Neuronal stem cell (in vitro differentiated cells): ENCODE data around the gene GRID1.

ENCODE experiments used
- DNase-seq: peaks from one replicate; pipeline ENCODE4 v3.0.0-alpha.2; 2013; ENCODE audit warnings: low spot score
- H2AFZ ChIP-seq: one replicate; pipeline ENCODE4 v1.6.1; 2013; ENCODE audit warnings: mild to moderate bottlenecking, low read length, inconsistent platforms
- H2AK5ac ChIP-seq: 2 replicates; pipeline ENCODE4 v1.6.1; 2013; ENCODE audit warnings: low read depth, mild to moderate bottlenecking, inconsistent platforms, low read length, moderate library complexity, mixed read lengths
- H2BK120ac ChIP-seq: 2 replicates; pipeline ENCODE4 v1.6.1; 2013; ENCODE audit warnings: low read depth, mild to moderate bottlenecking, inconsistent platforms, low read length, moderate library complexity, mixed read lengths
- H2BK12ac ChIP-seq: one replicate; pipeline ENCODE4 v1.6.1; 2013; ENCODE audit warnings: low read length, inconsistent platforms
- H2BK15ac ChIP-seq: 2 replicates; pipeline ENCODE4 v1.6.1; 2013; ENCODE audit warnings: mild to moderate bottlenecking, low read length, inconsistent platforms, mixed read lengths
- H2BK5ac ChIP-seq: one replicate; pipeline ENCODE4 v1.6.1; 2013; ENCODE audit warnings: inconsistent platforms, mild to moderate bottlenecking, low read length, moderate library complexity
- H3K14ac ChIP-seq: one replicate; pipeline ENCODE4 v1.6.1; 2013; ENCODE audit warnings: low read length, inconsistent platforms
- H3K18ac ChIP-seq: 2 replicates; pipeline ENCODE4 v1.6.1; 2013; ENCODE audit warnings: low read length, inconsistent platforms
- H3K23ac ChIP-seq: 2 replicates; pipeline ENCODE4 v1.6.1; 2013; ENCODE audit warnings: low read depth, mild to moderate bottlenecking, mixed read lengths, low read length, inconsistent platforms; ENCODE audit not compliant: poor library complexity
- H3K27ac ChIP-seq: replicated peaks from 3 replicates; pipeline ENCODE4 v1.5.1; 2013; ENCODE audit warnings: low read length, inconsistent platforms
- H3K27me3 ChIP-seq, 3 experiments: 2 replicates each; pipeline ENCODE4 v1.6.1; 2013; ENCODE audit warnings: low read length in 3 of 3, mild to moderate bottlenecking in 2 of 3, inconsistent platforms in 1 of 3, low read depth in 1 of 3, mixed read lengths in 1 of 3, moderate library complexity in 1 of 3; ENCODE audit not compliant: control insufficient read depth in 3 of 3, insufficient read depth in 3 of 3
- H3K36me3 ChIP-seq, 2 donors: replicated peaks in 1 of 2; 2 replicates each; pipeline ENCODE4 v1.6.1; 2013; ENCODE audit warnings: low read length in 2 of 2; ENCODE audit not compliant: control insufficient read depth in 2 of 2, insufficient read depth in 2 of 2
- H3K4ac ChIP-seq: 2 replicates; pipeline ENCODE4 v1.6.1; 2013; ENCODE audit warnings: inconsistent platforms, mild to moderate bottlenecking, low read length, moderate library complexity
- H3K4me1 ChIP-seq, 2 donors: 1 replicate in 1 of 2; 2 replicates in 1 of 2; pipeline ENCODE4 v1.6.1; 2013; ENCODE audit warnings: low read length in 2 of 2, low read depth in 1 of 2; ENCODE audit not compliant: control insufficient read depth in 2 of 2, insufficient read depth in 1 of 2
- H3K4me2 ChIP-seq: one replicate; pipeline ENCODE4 v1.6.1; 2013; ENCODE audit warnings: mild to moderate bottlenecking, low read length, inconsistent platforms; ENCODE audit not compliant: insufficient read depth, poor library complexity, severe bottlenecking
- H3K4me3 ChIP-seq, 2 donors: 2 replicates each; pipeline ENCODE4 v1.5.1; 2013; ENCODE audit warnings: low read length in 2 of 2, mild to moderate bottlenecking in 2 of 2, inconsistent platforms in 1 of 2, moderate library complexity in 1 of 2
- H3K79me1 ChIP-seq: one replicate; pipeline ENCODE4 v1.6.1; 2013; ENCODE audit warnings: low read depth, mild to moderate bottlenecking, inconsistent platforms, low read length, moderate library complexity
- H3K9ac ChIP-seq: one replicate; pipeline ENCODE4 v1.6.1; 2013; ENCODE audit warnings: mild to moderate bottlenecking, low read depth, low read length, inconsistent platforms; ENCODE audit not compliant: poor library complexity
- H3K9me3 ChIP-seq, 2 donors: replicated peaks in 1 of 2; 2 replicates each; pipeline versions ENCODE3 to v1.6.1; 2013; ENCODE audit warnings: low read length in 2 of 2, mild to moderate bottlenecking in 2 of 2, inconsistent platforms in 1 of 2, low read depth in 1 of 2, mixed read lengths in 1 of 2, moderate library complexity in 1 of 2; ENCODE audit not compliant: control insufficient read depth in 2 of 2, insufficient read depth in 1 of 2
- H4K8ac ChIP-seq: one replicate; pipeline ENCODE4 v1.6.1; 2013; ENCODE audit warnings: low read depth, mild to moderate bottlenecking, inconsistent platforms, low read length, moderate library complexity
- H4K91ac ChIP-seq: one replicate; pipeline ENCODE4 v1.6.1; 2013; ENCODE audit warnings: low read length, low read depth, mild to moderate bottlenecking, inconsistent platforms; ENCODE audit not compliant: poor library complexity
- WGBS, 2 donors: extraction: QIAGEN DNeasy Blood & Tissue Kit; methylation state at CpG; one replicate each; pipeline ENCODE4 v1.1.7; 2013; ENCODE audit warnings: missing lambda C conversion rate in 2 of 2, mixed read lengths in 1 of 2; ENCODE audit not compliant: insufficient read length in 2 of 2, insufficient replicate concordance in 1 of 2; ENCODE audit errors: extremely low coverage in 2 of 2; 5-methylcytosine and 5-hydroxymethylcytosine counted together

GRID1 gene

GRCh38 chr10:85961073-85961472 is 405.5 kb downstream of the GRID1 start:
- H3K79me1 ChIP-seq, result no peaks in the 10 kb centered on the region
- no peak overlapping the region for H3K27ac ChIP-seq
- H3K18ac ChIP-seq, result peak overlapping the region; percentile 45
- no peak overlapping the region for H2BK120ac ChIP-seq
- no peak overlapping the region for H3K9ac ChIP-seq
- H3K4me3 ChIP-seq, result no peak overlapping the region
- H2BK12ac ChIP-seq, result no peak overlapping the region
- no peak overlapping the region for H4K8ac ChIP-seq
- H3K23ac ChIP-seq, result peak overlapping the region; percentile 29
- H3K14ac ChIP-seq, result no peak overlapping the region
- no CpG with 5 or more reads among the region's 6 CpGs for WGBS, 2 donors
- no peak for DNase-seq
- H2AFZ ChIP-seq, result no peak overlapping the region
- H3K4me1 ChIP-seq, result no peaks in the 10 kb centered on the region
- no peak overlapping the region for H3K4me2 ChIP-seq
- no peak overlapping the region for H2AK5ac ChIP-seq
- H4K91ac ChIP-seq, result no peak overlapping the region
- H3K36me3 ChIP-seq, result no peaks in the 10 kb centered on the region
- no peak overlapping the region for H3K4ac ChIP-seq
- H2BK5ac ChIP-seq, result peak overlapping the region; percentile 49
- no peaks in the 10 kb centered on the region for H3K27me3 ChIP-seq
- peaks cover 0 to 2% of the 10 kb centered on the region in 2 donors for H3K9me3 ChIP-seq
- no peak overlapping the region for H2BK15ac ChIP-seq

- Histone ChIP-seq H4K91ac (no peak overlapping the region), H3K27ac (no peak overlapping the region), H2AK5ac (no peak overlapping the region), H3K9ac (no peak overlapping the region), H4K8ac (no peak overlapping the region), H3K9me3 (no peaks in the 10 kb centered on the region), H2AFZ (no peak overlapping the region), H3K79me1 (no peaks in the 10 kb centered on the region), H3K18ac (no peak overlapping the region), H2BK12ac (no peak overlapping the region), H3K4me1 (no peaks in the 10 kb centered on the region), H3K4me3 (no peak overlapping the region), H2BK120ac (no peak overlapping the region), H3K14ac (no peak overlapping the region), H3K4ac (no peak overlapping the region), H2BK5ac (no peak overlapping the region), H3K23ac (no peak overlapping the region), H3K4me2 (no peak overlapping the region), H3K36me3 (no peaks in the 10 kb centered on the region), H3K27me3 (no peaks in the 10 kb centered on the region), H2BK15ac (no peak overlapping the region)
- DNase-seq, result no peak
- WGBS, 2 donors, result no CpG with 5 or more reads among the region's 3 CpGs
Observed at GRCh38 chr10:85959239-85959638, 407.4 kb downstream of the GRID1 start.

- no CpG with 5 or more reads among the region's 2 CpGs for WGBS, 2 donors
- H2AK5ac ChIP-seq, result no peak overlapping the region
- H3K36me3 ChIP-seq, result no peaks in the 10 kb centered on the region
- no peak overlapping the region for H4K8ac ChIP-seq
- H3K9me3 ChIP-seq, result no peaks in the 10 kb centered on the region
- no peak overlapping the region for H3K4ac ChIP-seq
- H2BK15ac ChIP-seq, result no peak overlapping the region
- no peak overlapping the region for H3K9ac ChIP-seq
- no peak overlapping the region for H3K18ac ChIP-seq
- H3K27ac ChIP-seq, result no peak overlapping the region
- H3K4me3 ChIP-seq, result no peak overlapping the region
- H2AFZ ChIP-seq, result no peak overlapping the region
- no peak overlapping the region for H2BK12ac ChIP-seq
- no peak for DNase-seq
- H3K4me2 ChIP-seq, result no peak overlapping the region
- H3K27me3 ChIP-seq, result no peaks in the 10 kb centered on the region
- H3K4me1 ChIP-seq, result no peaks in the 10 kb centered on the region
- H3K79me1 ChIP-seq, result no peaks in the 10 kb centered on the region
- no peak overlapping the region for H4K91ac ChIP-seq
- H2BK120ac ChIP-seq, result no peak overlapping the region
- no peak overlapping the region for H3K23ac ChIP-seq
- no peak overlapping the region for H2BK5ac ChIP-seq
- no peak overlapping the region for H3K14ac ChIP-seq
Observed at GRCh38 chr10:85950921-85951320, 415.7 kb downstream of the GRID1 start.

- peak overlapping the region; percentile 47 for H3K14ac ChIP-seq
- no CpG with 5 or more reads among the region's 7 CpGs for WGBS, 2 donors
Observed at GRCh38 chr10:85946713-85947326, 419.8 kb downstream of the GRID1 start.

More at GRCh38 chr10:85946713-85947326, 419.8 kb downstream of the GRID1 start:
- DNase-seq, result no peak
- H3K4me1 ChIP-seq, result no peaks in the 10 kb centered on the region
- H4K91ac ChIP-seq, result no peak overlapping the region
- H3K79me1 ChIP-seq, result no peaks in the 10 kb centered on the region
- peak overlapping the region; percentile 64 for H2AK5ac ChIP-seq
- H3K27me3 ChIP-seq, result no peaks in the 10 kb centered on the region
- no peak overlapping the region for H2BK15ac ChIP-seq
- H3K4ac ChIP-seq, result no peak overlapping the region
- H2AFZ ChIP-seq, result no peak overlapping the region
- H2BK120ac ChIP-seq, result no peak overlapping the region
- peak overlapping the region; percentile 27 for H3K23ac ChIP-seq
- H4K8ac ChIP-seq, result no peak overlapping the region
- H3K18ac ChIP-seq, result no peak overlapping the region
- no peaks in the 10 kb centered on the region for H3K9me3 ChIP-seq
- no peaks in the 10 kb centered on the region for H3K36me3 ChIP-seq
- H3K27ac ChIP-seq, result no peak overlapping the region
- no peak overlapping the region for H2BK5ac ChIP-seq
- H2BK12ac ChIP-seq, result no peak overlapping the region
- peak overlapping the region in 1 of 2 donors; percentile 9 for H3K4me3 ChIP-seq
- no peak overlapping the region for H3K4me2 ChIP-seq
- H3K9ac ChIP-seq, result no peak overlapping the region
